ENCODE results near the gene MTHFS. TPM values are rescaled to one million over a fixed set of nuclear protein-coding genes. Genes with fewer than 3 reads are reported as not detected.

MTHFS gene
- total RNA-seq: 10 to 100 TPM; 32.5 to 44.2 TPM
- 24.9 TPM for polyA plus RNA-seq (ENCODE audit: insufficient read depth, low read depth, low replicate concordance)
- long read RNA-seq, donor 1, transcript MTHFS-201 (3 exons, 907 nt): major isoform, 27 of 41 reads
- long read RNA-seq, donor 1, partial matches to known transcripts: 0 of 41 reads
- long read RNA-seq, donor 1, other reads (novel, unspliced or antisense): 11 of 41 reads
- long read RNA-seq, donor 2, transcript MTHFS-201 (3 exons, 907 nt): major isoform, 21 of 28 reads
- long read RNA-seq, donor 2, partial matches to known transcripts: 0 of 28 reads
- long read RNA-seq, donor 2, other reads (novel, unspliced or antisense): 6 of 28 reads

GRCh38 chr15:79896634-79897379 lies at the start of gene MTHFS:
TSS of gene MTHFS (minus strand) at chr15:79897014. CDS start at chr15:79896988, 26 bp downstream.
- H3K4me3 ChIP-seq: peak within 1 kb of the TSS; percentile 84 to 86
- peak within 1 kb of the TSS; percentile 96 to 97 for H3K27ac ChIP-seq
- intact Hi-C loops (cut with DNase I; ENCODE audit: low total_unique reads): no loop called here
- WGBS, 2 donors: 0 to 2% methylated on average over 28 to 32 of the region's 90 CpGs
- H3K36me3 ChIP-seq (ENCODE audit: low read depth, missing control alignments): no peaks in the 10 kb centered on the region
- no peaks in the 10 kb centered on the region for H3K9me3 ChIP-seq
- DNase-seq: peak; percentile 82
- no peaks in the 10 kb centered on the region for H3K27me3 ChIP-seq
- peaks cover 5% of the 10 kb centered on the region for H3K4me1 ChIP-seq
- TF ChIP-seq POLR2A (IDR thresholded peaks at IDR 0.05) (no peak), CTCF (IDR thresholded peaks at IDR 0.05) (no peak)

- no peaks in the 10 kb centered on the region for H3K27me3 ChIP-seq
- 78 to 91% methylated on average over 7 of the region's 7 CpGs for WGBS, 2 donors
- no peak overlapping the region for H3K4me3 ChIP-seq
- H3K36me3 ChIP-seq (ENCODE audit: low read depth, missing control alignments): no peaks in the 10 kb centered on the region
- no peaks in the 10 kb centered on the region for H3K9me3 ChIP-seq
- H3K27ac ChIP-seq: no peak overlapping the region
- intact Hi-C loops (cut with DNase I; ENCODE audit: low total_unique reads): no loop called here
- no peak for DNase-seq
- no peaks in the 10 kb centered on the region for H3K4me1 ChIP-seq
- TF ChIP-seq POLR2A (IDR thresholded peaks at IDR 0.05) (no peak), CTCF (IDR thresholded peaks at IDR 0.05) (no peak)
These were observed 47.8 kb upstream of the MTHFS start for GRCh38 chr15:79944622-79945021.

GRCh38 chr15:79943820-79944219 lies 47.0 kb upstream of the MTHFS start:
- Histone ChIP-seq H3K4me3 (no peak overlapping the region), H3K27me3 (no peaks in the 10 kb centered on the region), H3K9me3 (no peaks in the 10 kb centered on the region), H3K27ac (no peak overlapping the region), H3K4me1 (no peaks in the 10 kb centered on the region), H3K36me3 (ENCODE audit: low read depth, missing control alignments) (no peaks in the 10 kb centered on the region)
- WGBS, 2 donors: 50 to 77% methylated on average over 1 of the region's 1 CpG
- no peak for DNase-seq
- intact Hi-C loops (cut with DNase I; ENCODE audit: low total_unique reads): no loop called here
- TF ChIP-seq POLR2A (IDR thresholded peaks at IDR 0.05): no peak
- TF ChIP-seq CTCF (IDR thresholded peaks at IDR 0.05): no peak

GRCh38 chr15:79942741-79943481 lies 46.1 kb upstream of the MTHFS start:
- DNase-seq: no peak
- H3K9me3 ChIP-seq: no peaks in the 10 kb centered on the region
- 92% methylated on average over 7 of the region's 7 CpGs for WGBS, 2 donors
- H3K4me3 ChIP-seq: no peak overlapping the region
- TF ChIP-seq POLR2A (IDR thresholded peaks at IDR 0.05): no peak
- no peaks in the 10 kb centered on the region for H3K36me3 ChIP-seq (ENCODE audit: low read depth, missing control alignments)
- intact Hi-C loops (cut with DNase I; ENCODE audit: low total_unique reads): no loop called here
- H3K4me1 ChIP-seq: no peaks in the 10 kb centered on the region
- no peak overlapping the region for H3K27ac ChIP-seq
- no peaks in the 10 kb centered on the region for H3K27me3 ChIP-seq

GRCh38 chr15:79939399-79939798 lies 42.6 kb upstream of the MTHFS start:
- TF ChIP-seq CTCF (IDR thresholded peaks at IDR 0.05): no peak
- no peak for TF ChIP-seq POLR2A (IDR thresholded peaks at IDR 0.05)
- Histone ChIP-seq H3K9me3 (no peaks in the 10 kb centered on the region), H3K27ac (no peak overlapping the region), H3K4me3 (no peak overlapping the region), H3K27me3 (no peaks in the 10 kb centered on the region), H3K36me3 (ENCODE audit: low read depth, missing control alignments) (no peaks in the 10 kb centered on the region), H3K4me1 (peaks cover 6% of the 10 kb centered on the region)
- 83 to 87% methylated on average over 4 of the region's 4 CpGs for WGBS, 2 donors
- DNase-seq: no peak
- intact Hi-C loops (cut with DNase I; ENCODE audit: low total_unique reads): no loop called here
